Mucosa of descending colon (tissue), 3 donors: ENCODE results near the gene GFRA4. TPM values are rescaled to one million over a fixed set of nuclear protein-coding genes. Genes with fewer than 3 reads are reported as not detected.

ENCODE experiments used
- ATAC-seq: fragments of 200-7000 bp; cut with Tn5 transposase; one replicate; pipeline ENCODE4 v1.9.1; 2020; ENCODE audit warnings: mild to moderate bottlenecking, moderate library complexity
- DNase-seq, 3 donors: peaks; one replicate each; pipeline ENCODE4 v3.0.0-alpha.2; 2020
- H3K36me3 ChIP-seq: fragments of 200-600 bp; one replicate; pipeline ENCODE4 v1.8.0; 2021; ENCODE audit warnings: low read depth, mild to moderate bottlenecking
- H3K4me1 ChIP-seq: fragments of 200-600 bp; one replicate; pipeline ENCODE4 v1.8.0; 2021; ENCODE audit warnings: low read depth, mild to moderate bottlenecking
- H3K4me3 ChIP-seq: fragments of 200-600 bp; one replicate; pipeline ENCODE4 v1.8.0; 2021; ENCODE audit warnings: mild to moderate bottlenecking
- H3K9me3 ChIP-seq: fragments of 200-600 bp; one replicate; pipeline ENCODE4 v1.8.0; 2021; ENCODE audit warnings: mild to moderate bottlenecking
- CTCF ChIP-seq: fragments of 200-600 bp; IDR thresholded peaks from one replicate; pipeline ENCODE4 v1.8.0; 2022; ENCODE audit warnings: antibody characterized with exemption, mild to moderate bottlenecking
- intact Hi-C, 2 donors: fragments of 100-400 bp; cut with DNase I in 1 of 2; cut with micrococcal nuclease in 1 of 2; formaldehyde crosslinking; loops; one replicate each; pipeline versions ENCODE4 v1.11.0 to v1.11.1; 2022; cut with DNase I, micrococcal nuclease
- total RNA-seq, 3 donors: library from RNA; stranded (reverse); fragmentation: NEBNext Ultra II Directional in 2 of 3; extraction: Animal tissue kit (Norgen Biotek cat#: 25700) in 2 of 3; gene quantifications; one replicate each; pipeline versions ENCODE4 v1.2.1 to v1.2.4, GENCODE V29; 2021 to 2023
- donor health status: DM: no; HTN: no; CAD: no; lungs with moderate emphysema.
- donor health status: DM: no; HTN: no; CAD: no.
- donor health status: DM: no; HTN: yes; CAD: no.

The GFRA4 gene
- total RNA-seq, 3 donors from 2014 or later: not detected

GRCh38 chr20:3696745-3697587 is 33.8 kb upstream of the GFRA4 start:
- Histone ChIP-seq H3K4me1 (no peaks in the 10 kb centered on the region), H3K9me3 (peaks cover 3% of the 10 kb centered on the region), H3K36me3 (no peaks in the 10 kb centered on the region), H3K4me3 (no peak overlapping the region)
- intact Hi-C loops: no loop called here
- no peak for DNase-seq
- ATAC-seq: no peak
- no peak for TF ChIP-seq CTCF

GRCh38 chr20:3696200-3696599 is 33.0 kb upstream of the GFRA4 start:
- Histone ChIP-seq H3K9me3 (peaks cover 3% of the 10 kb centered on the region), H3K4me3 (no peak overlapping the region), H3K4me1 (no peaks in the 10 kb centered on the region), H3K36me3 (no peaks in the 10 kb centered on the region)
- intact Hi-C loops: no loop called here
- DNase-seq (no peak), ATAC-seq (no peak)
- TF ChIP-seq CTCF: no peak

- Histone ChIP-seq H3K9me3 (peaks cover 3% of the 10 kb centered on the region), H3K36me3 (no peaks in the 10 kb centered on the region), H3K4me3 (no peak overlapping the region), H3K4me1 (no peaks in the 10 kb centered on the region)
- DNase-seq: no peak
- TF ChIP-seq CTCF: no peak
- intact Hi-C loops: no loop called here
- ATAC-seq: no peak
These were observed 31.7 kb upstream of the GFRA4 start for GRCh38 chr20:3694864-3695263.

GRCh38 chr20:3693376-3693775 is 30.2 kb upstream of the GFRA4 start:
- DNase-seq (no peak), ATAC-seq (no peak)
- Histone ChIP-seq H3K36me3 (no peaks in the 10 kb centered on the region), H3K4me1 (no peaks in the 10 kb centered on the region), H3K4me3 (no peak overlapping the region), H3K9me3 (peaks cover 3% of the 10 kb centered on the region)
- TF ChIP-seq CTCF: no peak
- intact Hi-C loops: no loop called here

- ATAC-seq (no peak), DNase-seq (no peak)
- H3K9me3 ChIP-seq: peaks cover 3% of the 10 kb centered on the region
- no peaks in the 10 kb centered on the region for H3K4me1 ChIP-seq
- TF ChIP-seq CTCF: no peak
- no peak overlapping the region for H3K4me3 ChIP-seq
- no peaks in the 10 kb centered on the region for H3K36me3 ChIP-seq
- intact Hi-C loops: no loop called here
These were observed 29.6 kb upstream of the GFRA4 start for GRCh38 chr20:3692706-3693294.
